GM13977 (cell line): ENCODE results near the gene SHISA9.

Source experiments
- DNase-seq: peaks from one replicate; pipeline ENCODE4 v3.0.0; 2012; ENCODE audit warnings: low spot score
- in situ Hi-C: fragments of 300-500 bp; cut with MboI; formaldehyde crosslinking; loops from one replicate; pipeline ENCODE4 v1.12.0; 2022; ENCODE audit warnings: low sequenced_read_pairs, low pct_unique_long_range_greater_than_20kb, mixed read lengths, inconsistent platforms; ENCODE audit not compliant: unreplicated experiment
- TF ChIP-seq, protein P1 (sequence below): IDR thresholded peaks from 2 replicates; pipeline ENCODE4 v1.5.1; 2012; ENCODE audit warnings: mild to moderate bottlenecking, control low read depth; ENCODE audit not compliant: insufficient read depth; ENCODE audit errors: extremely low read depth, missing control alignments

Gene SHISA9

DNA sequence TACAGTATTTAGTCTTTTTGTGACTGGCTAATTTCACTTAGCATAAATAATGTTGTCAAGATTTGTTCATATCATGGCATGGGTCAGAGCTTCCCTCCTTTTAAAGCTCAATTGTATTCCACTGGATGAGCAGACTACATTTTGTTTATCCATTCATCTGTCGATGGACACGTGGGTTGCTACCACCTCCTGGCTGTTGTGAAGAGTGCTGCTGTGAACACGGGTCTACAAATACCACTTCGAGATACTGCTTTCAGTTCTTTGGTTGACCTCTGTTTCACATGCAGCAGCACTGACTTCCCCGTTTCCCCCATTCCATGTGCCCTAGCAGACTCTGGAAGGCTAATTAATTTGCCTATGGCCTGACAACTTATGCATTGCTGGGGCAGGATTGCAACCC, 285.4 kb downstream of the SHISA9 start:
- no peak for DNase-seq
- TF ChIP-seq, protein P1, sequence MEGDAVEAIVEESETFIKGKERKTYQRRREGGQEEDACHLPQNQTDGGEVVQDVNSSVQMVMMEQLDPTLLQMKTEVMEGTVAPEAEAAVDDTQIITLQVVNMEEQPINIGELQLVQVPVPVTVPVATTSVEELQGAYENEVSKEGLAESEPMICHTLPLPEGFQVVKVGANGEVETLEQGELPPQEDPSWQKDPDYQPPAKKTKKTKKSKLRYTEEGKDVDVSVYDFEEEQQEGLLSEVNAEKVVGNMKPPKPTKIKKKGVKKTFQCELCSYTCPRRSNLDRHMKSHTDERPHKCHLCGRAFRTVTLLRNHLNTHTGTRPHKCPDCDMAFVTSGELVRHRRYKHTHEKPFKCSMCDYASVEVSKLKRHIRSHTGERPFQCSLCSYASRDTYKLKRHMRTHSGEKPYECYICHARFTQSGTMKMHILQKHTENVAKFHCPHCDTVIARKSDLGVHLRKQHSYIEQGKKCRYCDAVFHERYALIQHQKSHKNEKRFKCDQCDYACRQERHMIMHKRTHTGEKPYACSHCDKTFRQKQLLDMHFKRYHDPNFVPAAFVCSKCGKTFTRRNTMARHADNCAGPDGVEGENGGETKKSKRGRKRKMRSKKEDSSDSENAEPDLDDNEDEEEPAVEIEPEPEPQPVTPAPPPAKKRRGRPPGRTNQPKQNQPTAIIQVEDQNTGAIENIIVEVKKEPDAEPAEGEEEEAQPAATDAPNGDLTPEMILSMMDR, result no peak
- in situ Hi-C loops, result no loop called here

DNA sequence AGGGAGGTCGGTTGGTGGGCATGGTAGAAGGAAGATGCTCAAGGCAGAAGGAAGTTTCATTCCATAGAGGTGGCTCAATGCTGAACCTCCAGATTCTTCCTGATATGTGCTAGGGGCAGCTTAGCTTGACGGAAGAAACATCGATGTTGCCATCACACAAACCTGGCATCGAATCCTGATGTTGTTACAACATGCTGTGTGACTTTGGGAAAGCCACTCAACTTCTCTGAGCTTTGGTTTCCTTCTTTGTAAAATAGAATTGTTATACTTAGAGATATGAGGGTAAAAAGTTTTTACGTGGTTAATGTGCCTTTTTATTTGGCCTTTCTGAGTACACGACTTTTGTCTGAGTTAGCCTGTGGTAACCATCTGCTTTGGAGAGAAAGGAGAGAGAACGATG, 287.9 kb downstream of the SHISA9 start:
- in situ Hi-C loops, result no loop called here
- DNase-seq, result no peak
- TF ChIP-seq, protein P1, result no peak

DNA sequence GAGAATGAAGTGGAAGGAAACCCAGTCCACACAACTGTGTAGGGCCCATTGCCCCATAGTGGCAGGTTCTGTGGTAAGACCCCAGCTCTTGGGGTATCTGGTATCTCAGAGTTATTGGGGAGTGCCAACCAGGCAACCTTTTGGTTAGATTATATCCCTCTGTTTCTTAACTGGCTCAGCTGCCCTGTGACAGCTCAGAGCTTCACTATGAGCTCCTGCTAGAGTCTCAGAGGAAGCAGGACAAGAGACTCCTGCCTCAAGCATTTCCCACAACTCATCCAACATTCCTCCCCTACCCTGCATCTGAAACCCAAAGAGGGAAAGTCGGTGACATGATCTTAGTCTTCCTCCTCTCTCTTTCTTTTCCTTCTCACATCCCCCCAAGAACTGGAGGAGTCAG, 292.3 kb downstream of the SHISA9 start:
- TF ChIP-seq, protein P1, result no peak
- in situ Hi-C loops, result no loop called here
- no peak for DNase-seq

DNA sequence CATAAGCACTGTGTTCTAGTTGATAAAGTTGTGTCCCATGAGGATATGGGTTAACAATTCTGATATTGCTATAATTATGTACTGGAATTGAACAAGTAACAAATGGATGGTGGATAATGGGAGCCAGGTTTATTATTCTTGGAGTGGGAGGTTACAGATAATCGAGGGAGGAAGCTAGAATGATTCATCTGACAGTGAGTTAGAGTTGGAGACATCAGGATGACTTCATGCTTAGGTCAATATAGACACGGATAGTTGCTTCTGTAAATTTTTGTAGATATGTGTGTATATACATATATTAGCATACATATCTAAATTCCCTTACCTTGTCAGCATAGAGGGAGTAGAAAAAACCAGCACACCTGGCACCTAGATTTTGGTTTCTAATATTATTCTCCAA, 293.4 kb downstream of the SHISA9 start:
- no peak for DNase-seq
- TF ChIP-seq, protein P1, result no peak
- in situ Hi-C loops, result no loop called here

DNA sequence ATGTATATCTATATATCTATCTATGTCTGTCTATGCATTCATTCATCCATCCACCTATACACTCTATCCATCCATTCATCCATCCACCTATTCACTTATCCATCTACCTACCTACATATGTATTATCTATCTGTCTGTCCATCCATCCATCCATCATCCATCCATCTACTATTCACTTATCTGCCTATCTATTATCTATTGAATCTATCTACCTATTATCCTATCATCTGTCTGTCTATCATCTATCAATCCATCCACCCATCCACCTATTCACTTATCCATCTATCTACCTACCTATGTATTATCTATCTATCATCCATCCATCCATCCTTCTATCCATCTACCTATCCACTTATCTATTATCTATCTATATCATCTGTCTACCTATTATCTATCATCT, 302.3 kb downstream of the SHISA9 start:
- in situ Hi-C loops, result no loop called here
- TF ChIP-seq, protein P1, result no peak
- no peak for DNase-seq

DNA sequence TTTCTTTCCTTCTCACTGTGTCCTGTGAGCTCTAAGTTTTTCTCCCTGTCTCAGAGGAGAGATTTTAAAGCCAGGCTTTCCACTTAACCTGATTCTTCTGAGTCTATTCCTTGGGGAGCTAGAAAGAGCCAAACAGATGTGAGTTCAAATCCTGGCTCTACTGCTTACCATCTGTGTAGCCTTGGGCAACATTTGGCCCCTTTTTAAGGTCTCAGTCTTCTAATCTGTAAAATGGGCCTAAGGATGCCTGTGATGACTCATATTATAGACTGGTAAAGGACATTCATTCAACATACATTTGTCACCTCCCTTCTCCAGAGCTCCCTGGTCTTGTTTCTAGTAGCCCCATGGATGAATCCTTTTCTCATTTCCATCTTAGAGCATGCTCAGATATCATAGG, 304.0 kb downstream of the SHISA9 start:
- no peak for DNase-seq
- in situ Hi-C loops, result no loop called here
- TF ChIP-seq, protein P1, result no peak

DNA sequence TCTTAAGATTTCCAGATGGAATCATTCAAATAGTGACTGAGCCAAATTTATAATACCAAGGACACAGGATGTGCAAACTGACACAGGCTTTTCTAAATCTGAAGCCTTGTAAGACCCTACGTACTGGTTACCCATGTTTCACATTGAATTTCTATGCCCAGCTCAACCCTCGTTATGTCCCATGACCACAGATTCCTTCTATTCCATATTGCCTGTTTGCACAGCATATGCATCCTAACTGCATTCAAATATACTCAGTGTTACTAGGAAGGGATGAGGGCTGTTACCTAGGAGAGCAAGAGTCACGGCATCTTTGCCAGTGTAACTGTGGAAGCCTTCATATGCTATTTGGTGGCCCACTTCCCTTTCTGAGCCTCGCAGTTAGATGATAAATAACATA, 305.2 kb downstream of the SHISA9 start:
- TF ChIP-seq, protein P1, result no peak
- in situ Hi-C loops, result no loop called here
- DNase-seq, result no peak
